Trophoblast cell (in vitro differentiated cells and primary cell): ENCODE results near the gene OBSCN.

Source experiments
- DNase-seq, 2 donors: peaks; one replicate each; pipeline ENCODE4 v3.0.0-alpha.2; 2016
- H2AFZ ChIP-seq: 2 replicates; pipeline ENCODE4 v1.6.1; 2013; ENCODE audit warnings: low read length, moderate library complexity, mild to moderate bottlenecking; ENCODE audit not compliant: insufficient read depth, poor library complexity
- H2AK5ac ChIP-seq: 2 replicates; pipeline ENCODE4 v1.6.1; 2013; ENCODE audit warnings: mild to moderate bottlenecking, low read length
- H2BK120ac ChIP-seq: 2 replicates; pipeline ENCODE4 v1.6.1; 2013; ENCODE audit warnings: low read length, mild to moderate bottlenecking, moderate library complexity; ENCODE audit not compliant: insufficient read depth, poor library complexity
- H2BK12ac ChIP-seq: 2 replicates; pipeline ENCODE4 v1.6.1; 2013; ENCODE audit warnings: mild to moderate bottlenecking, low read length, moderate library complexity
- H2BK5ac ChIP-seq: 2 replicates; pipeline ENCODE4 v1.6.1; 2013; ENCODE audit warnings: low read length, low read depth, moderate library complexity, mild to moderate bottlenecking; ENCODE audit not compliant: poor library complexity
- H3K14ac ChIP-seq: 2 replicates; pipeline ENCODE4 v1.6.1; 2013; ENCODE audit warnings: mild to moderate bottlenecking, low read length
- H3K18ac ChIP-seq: 2 replicates; pipeline ENCODE4 v1.6.1; 2013; ENCODE audit warnings: mild to moderate bottlenecking, low read length
- H3K23ac ChIP-seq: 2 replicates; pipeline ENCODE4 v1.6.1; 2013; ENCODE audit warnings: low read length
- H3K27ac ChIP-seq: 2 replicates; pipeline ENCODE4 v1.5.1; 2013; ENCODE audit warnings: low read depth, mild to moderate bottlenecking, inconsistent platforms, low read length, moderate library complexity
- H3K27me3 ChIP-seq: 2 replicates; pipeline ENCODE4 v1.6.1; 2013; ENCODE audit warnings: inconsistent platforms, mild to moderate bottlenecking, low read length, moderate library complexity; ENCODE audit not compliant: insufficient read depth
- H3K36me3 ChIP-seq, 2 experiments: 1 replicate in 1 of 2; 2 replicates in 1 of 2; pipeline ENCODE4 v1.6.1; 2013; ENCODE audit warnings: low read length in 2 of 2, mild to moderate bottlenecking in 2 of 2, moderate library complexity in 1 of 2; ENCODE audit not compliant: insufficient read depth in 2 of 2, control insufficient read depth in 1 of 2
- H3K4ac ChIP-seq: 2 replicates; pipeline ENCODE4 v1.6.1; 2013; ENCODE audit warnings: low read depth, mild to moderate bottlenecking, low read length, moderate library complexity
- H3K4me1 ChIP-seq, 2 experiments: 1 replicate in 1 of 2; 2 replicates in 1 of 2; pipeline ENCODE4 v1.6.1; 2013; ENCODE audit warnings: low read length in 2 of 2, mild to moderate bottlenecking in 2 of 2, moderate library complexity in 1 of 2; ENCODE audit not compliant: insufficient read depth in 2 of 2, control insufficient read depth in 1 of 2
- H3K4me2 ChIP-seq: 2 replicates; pipeline ENCODE4 v1.6.1; 2013; ENCODE audit warnings: inconsistent platforms, mild to moderate bottlenecking, low read length, moderate library complexity
- H3K4me3 ChIP-seq: 2 replicates; pipeline ENCODE4 v1.5.1; 2013; ENCODE audit warnings: mild to moderate bottlenecking, low read depth, low read length, inconsistent platforms
- H3K79me1 ChIP-seq: one replicate; pipeline ENCODE4 v1.6.1; 2013; ENCODE audit warnings: low read length
- H3K79me2 ChIP-seq: 2 replicates; pipeline ENCODE4 v1.6.1; 2013; ENCODE audit warnings: low read length, mild to moderate bottlenecking; ENCODE audit not compliant: control insufficient read depth, insufficient read depth, poor library complexity
- H3K9ac ChIP-seq: 2 replicates; pipeline ENCODE4 v1.6.1; 2013; ENCODE audit warnings: mild to moderate bottlenecking, low read length
- H3K9me3 ChIP-seq: 2 replicates; pipeline ENCODE4 v1.6.1; 2013; ENCODE audit warnings: low read depth, mild to moderate bottlenecking, control low read depth, inconsistent platforms, low read length; ENCODE audit not compliant: insufficient read depth
- H4K12ac ChIP-seq: 2 replicates; pipeline ENCODE4 v1.6.1; 2013; ENCODE audit warnings: low read depth, mild to moderate bottlenecking, low read length, moderate library complexity
- H4K8ac ChIP-seq: 2 replicates; pipeline ENCODE4 v1.6.1; 2013; ENCODE audit warnings: low read depth, mild to moderate bottlenecking, low read length, moderate library complexity
- H4K91ac ChIP-seq: one replicate; pipeline ENCODE4 v1.6.1; 2013; ENCODE audit warnings: low read depth, mild to moderate bottlenecking, low read length, moderate library complexity
- WGBS: extraction: QIAGEN DNeasy Blood & Tissue Kit; methylation state at CpG from one replicate; pipeline ENCODE4 v1.1.7; 2013; ENCODE audit warnings: missing lambda C conversion rate; ENCODE audit not compliant: insufficient read length, insufficient coverage; ENCODE audit errors: extremely low coverage; 5-methylcytosine and 5-hydroxymethylcytosine counted together

OBSCN gene

GRCh38 chr1:228377664-228378089 lies 169.8 kb downstream of the OBSCN start:
- Histone ChIP-seq H2AFZ (no peak overlapping the region), H3K4me3 (peak overlapping the region; percentile 77), H2BK5ac (no peak overlapping the region), H3K18ac (no peak overlapping the region), H3K27me3 (no peaks in the 10 kb centered on the region), H3K4me2 (peak overlapping the region; percentile 94), H3K4me1 (peaks cover 2 to 10% of the 10 kb centered on the region in 2 experiments), H3K27ac (no peak overlapping the region), H4K8ac (no peak overlapping the region), H2BK120ac (no peak overlapping the region), H3K23ac (no peak overlapping the region), H3K4ac (no peak overlapping the region), H3K9me3 (peaks cover 2% of the 10 kb centered on the region), H2BK12ac (no peak overlapping the region), H3K14ac (no peak overlapping the region), H4K12ac (no peak overlapping the region), H3K9ac (no peak overlapping the region), H2AK5ac (no peak overlapping the region), H4K91ac (no peak overlapping the region), H3K36me3 (no peaks in the 10 kb centered on the region), H3K79me1 (peaks cover 2% of the 10 kb centered on the region), H3K79me2 (no peaks in the 10 kb centered on the region)
- WGBS: no CpG with 5 or more reads among the region's 5 CpGs
- no peak for DNase-seq

- Histone ChIP-seq H3K4me3 (peak overlapping the region; percentile 78), H3K18ac (no peak overlapping the region), H3K79me1 (peaks cover 2% of the 10 kb centered on the region), H2AFZ (peak overlapping the region; percentile 62), H2BK5ac (no peak overlapping the region), H4K91ac (no peak overlapping the region), H3K4ac (no peak overlapping the region), H3K27me3 (no peaks in the 10 kb centered on the region), H3K9ac (peak overlapping the region; percentile 77), H3K9me3 (peaks cover 2% of the 10 kb centered on the region), H4K12ac (no peak overlapping the region), H3K79me2 (no peaks in the 10 kb centered on the region), H3K4me1 (peaks cover 2 to 10% of the 10 kb centered on the region in 2 experiments), H2BK12ac (no peak overlapping the region), H2AK5ac (no peak overlapping the region), H3K27ac (no peak overlapping the region), H3K23ac (no peak overlapping the region), H3K4me2 (peak overlapping the region; percentile 94), H4K8ac (peak overlapping the region; percentile 76), H2BK120ac (no peak overlapping the region), H3K14ac (peak overlapping the region; percentile 71), H3K36me3 (no peaks in the 10 kb centered on the region)
- peak; percentile 27 to 53 for DNase-seq
- WGBS: no CpG with 5 or more reads among the region's 73 CpGs
Measured at GRCh38 chr1:228378090-228378872, 170.4 kb downstream of the OBSCN start.

- H2AK5ac ChIP-seq: no peak overlapping the region
- no peaks in the 10 kb centered on the region for H3K27me3 ChIP-seq
- no peak overlapping the region for H3K27ac ChIP-seq
- peaks cover 2% of the 10 kb centered on the region for H3K9me3 ChIP-seq
- no peak overlapping the region for H3K23ac ChIP-seq
- no peak overlapping the region for H2BK120ac ChIP-seq
- H3K4me1 ChIP-seq: peaks cover 2 to 10% of the 10 kb centered on the region in 2 experiments
- H3K79me1 ChIP-seq: peaks cover 2% of the 10 kb centered on the region
- WGBS: no CpG with 5 or more reads among the region's 48 CpGs
- H3K14ac ChIP-seq: peak overlapping the region; percentile 38
- peak overlapping the region; percentile 28 for H4K91ac ChIP-seq
- H3K36me3 ChIP-seq: no peaks in the 10 kb centered on the region
- H2BK12ac ChIP-seq: no peak overlapping the region
- H4K12ac ChIP-seq: peak overlapping the region; percentile 2
- H3K18ac ChIP-seq: peak overlapping the region; percentile 12
- H3K4me2 ChIP-seq: peak overlapping the region; percentile 93
- peak overlapping the region; percentile 62 for H2AFZ ChIP-seq
- peak overlapping the region; percentile 76 for H4K8ac ChIP-seq
- H2BK5ac ChIP-seq: no peak overlapping the region
- no peaks in the 10 kb centered on the region for H3K79me2 ChIP-seq
- H3K4me3 ChIP-seq: peak overlapping the region; percentile 78
- DNase-seq: peak in 1 of 2 donors; percentile 4
- H3K9ac ChIP-seq: peak overlapping the region; percentile 75
- H3K4ac ChIP-seq: no peak overlapping the region
Measured at GRCh38 chr1:228378873-228379460, 171.1 kb downstream of the OBSCN start.

- Histone ChIP-seq H3K4ac (no peak overlapping the region), H2BK5ac (no peak overlapping the region), H4K91ac (no peak overlapping the region), H3K9ac (no peak overlapping the region), H3K18ac (no peak overlapping the region), H3K36me3 (no peaks in the 10 kb centered on the region), H3K23ac (no peak overlapping the region), H3K27ac (no peak overlapping the region), H2BK12ac (no peak overlapping the region), H3K27me3 (no peaks in the 10 kb centered on the region), H2AFZ (no peak overlapping the region), H3K4me3 (no peak overlapping the region), H3K9me3 (peaks cover 2% of the 10 kb centered on the region), H4K8ac (no peak overlapping the region), H3K4me1 (peaks cover 2 to 10% of the 10 kb centered on the region in 2 experiments), H3K4me2 (peak overlapping the region; percentile 93), H3K14ac (no peak overlapping the region), H4K12ac (no peak overlapping the region), H2BK120ac (no peak overlapping the region), H3K79me2 (no peaks in the 10 kb centered on the region), H3K79me1 (peaks cover 2% of the 10 kb centered on the region), H2AK5ac (no peak overlapping the region)
- DNase-seq: no peak
- no CpG with 5 or more reads among the region's 8 CpGs for WGBS
Measured at GRCh38 chr1:228379666-228380065, 171.8 kb downstream of the OBSCN start.
